GM12878 (cell line): ENCODE data around the gene CYP26A1. TPM values are rescaled to one million over a fixed set of nuclear protein-coding genes. Genes with fewer than 3 reads are reported as not detected.
A peak's percentile ranks its signal among the peaks of the same experiment; 100 is the strongest.

Experiments used
- ATAC-seq: fragments of 200-7000 bp; cut with Tn5 transposase; 3 replicates; pipeline ENCODE4 v1.9.1; 2020; ENCODE audit warnings: mild to moderate bottlenecking, moderate library complexity
- BruUV-seq: library from RNA; stranded (reverse); fragments of 400-500 nt; replicated peaks from 2 replicates; lab custom pipeline; 2021; lab: Mats Ljungman, UMichigan
- CTCF ChIA-PET: fragments of 300-600 bp; sonication (Branson Sonifier 250); formaldehyde crosslinking; extraction: SDS; loops from one replicate; lab custom pipeline; 2021; ENCODE audit warnings: inconsistent platforms; lab: Yijun Ruan, JAX
- POLR2A ChIA-PET: fragments of 350-600 bp; formaldehyde crosslinking; extraction: SDS; loops from one replicate; lab custom pipeline; 2021; ENCODE audit warnings: inconsistent platforms; lab: Charles Lee
- RAD21 ChIA-PET: fragments of 300-600 bp; sonication (Branson Sonifier 250); formaldehyde crosslinking; loops from one replicate; lab custom pipeline; 2023; ENCODE audit warnings: antibody characterized with exemption; ENCODE audit not compliant: unreplicated experiment; lab: Charles Lee
- SMC1A ChIA-PET: fragments of 300-600 bp; sonication (Branson Sonifier 250); formaldehyde crosslinking; loops from one replicate; lab custom pipeline; 2023; ENCODE audit not compliant: unreplicated experiment, uncharacterized antibody; lab: Charles Lee
- DNase-seq: peaks from one replicate; pipeline ENCODE4 v3.0.0-alpha.2; 2011; ENCODE audit warnings: low read depth, low spot score
- FAIRE-seq: peaks from 3 replicates; lab custom pipeline; 2011; peaks lifted over from hg19 to GRCh38; lab: Jason Lieb, UNC
- H2AFZ ChIP-seq: 2 replicates; pipeline ENCODE4 v1.6.0; 2011; ENCODE audit warnings: low read depth, low read length, control low read depth; ENCODE audit not compliant: control insufficient read depth
- H3K27ac ChIP-seq: 2 replicates; pipeline ENCODE4 v1.5.1; 2011; ENCODE audit warnings: control low read depth; ENCODE audit not compliant: control insufficient read depth, insufficient read depth
- H3K27me3 ChIP-seq, 2 experiments: replicated peaks in 1 of 2; 2 replicates each; pipeline versions ENCODE4 v1.6.0 to v1.6.1; 2011; ENCODE audit warnings: low read length in 1 of 2; ENCODE audit not compliant: control insufficient read depth in 2 of 2, insufficient read depth in 2 of 2
- H3K36me3 ChIP-seq, 2 experiments: 2 replicates each; pipeline ENCODE4 v1.5.1; 2011; ENCODE audit warnings: low read length in 1 of 2; ENCODE audit not compliant: control insufficient read depth in 2 of 2, insufficient read depth in 2 of 2
- H3K4me1 ChIP-seq: 2 replicates; pipeline ENCODE4 v1.6.1; 2011; ENCODE audit warnings: mild to moderate bottlenecking, low read length, moderate library complexity, mixed read lengths; ENCODE audit not compliant: control insufficient read depth, insufficient read depth
- H3K4me2 ChIP-seq: 2 replicates; pipeline ENCODE4 v1.6.0; 2011; ENCODE audit warnings: control low read depth; ENCODE audit not compliant: control insufficient read depth, insufficient read depth
- H3K4me3 ChIP-seq: fragments of 200-600 bp; sonication (generic); 2 replicates; pipeline ENCODE4 v1.5.1; 2016
- H3K79me2 ChIP-seq: 2 replicates; pipeline ENCODE4 v1.6.0; 2011; ENCODE audit warnings: low read length; ENCODE audit not compliant: control insufficient read depth, insufficient read depth
- H3K9ac ChIP-seq: 2 replicates; pipeline ENCODE4 v1.8.0; 2011; ENCODE audit warnings: low read length, control low read depth, mixed read lengths; ENCODE audit not compliant: control insufficient read depth, insufficient read depth
- H3K9me3 ChIP-seq: replicated peaks from 3 replicates; pipeline ENCODE4 v1.5.1; 2011; ENCODE audit warnings: mild to moderate bottlenecking, low read length; ENCODE audit not compliant: control insufficient read depth, insufficient read depth
- H4K20me1 ChIP-seq: 2 replicates; pipeline ENCODE4 v1.6.0; 2011; ENCODE audit not compliant: control insufficient read depth, insufficient read depth
- BRCA1 ChIP-seq: IDR thresholded peaks from 2 replicates; pipeline ENCODE4 v1.6.1; 2011; ENCODE audit warnings: low read depth, low read length, improper control_type of control experiment
- EGR1 ChIP-seq, 2 experiments: IDR thresholded peaks; 1 replicate in 1 of 2; 2 replicates in 1 of 2; pipeline ENCODE4 v1.6.1; 2011 to 2012; ENCODE audit warnings: low read depth in 2 of 2, low read length in 2 of 2, borderline replicate concordance in 1 of 2, mild to moderate bottlenecking in 1 of 2, moderate library complexity in 1 of 2
- EP300 ChIP-seq, 2 experiments: fragments of 150-350 bp in 1 of 2; IDR thresholded peaks; 2 replicates each; pipeline ENCODE4 v1.6.1; 2011 to 2012; ENCODE audit warnings: low read depth in 2 of 2, low read length in 2 of 2, borderline replicate concordance in 1 of 2, improper control_type of control experiment in 1 of 2, inconsistent platforms in 1 of 2; ENCODE audit not compliant: control insufficient read depth in 1 of 2
- ETV6 ChIP-seq, 2 experiments: fragments of 450-650 bp in 1 of 2; IDR thresholded peaks in 1 of 2; conservative IDR thresholded peaks in 1 of 2; 2 replicates each; pipeline ENCODE4 v1.6.1; 2014; ENCODE audit warnings: antibody characterized with exemption in 1 of 2, borderline replicate concordance in 1 of 2, low read depth in 1 of 2, mild to moderate bottlenecking in 1 of 2, moderate library complexity in 1 of 2
- EZH2 ChIP-seq: IDR thresholded peaks from 2 replicates; pipeline ENCODE4 v1.6.1; 2012; ENCODE audit warnings: low read depth, mild to moderate bottlenecking, control low read depth, inconsistent platforms, low read length, borderline replicate concordance; ENCODE audit not compliant: control insufficient read depth
- FOXM1 ChIP-seq: IDR thresholded peaks from 2 replicates; pipeline ENCODE4 v1.6.1; 2012; ENCODE audit warnings: low read depth, mild to moderate bottlenecking, inconsistent platforms, low read length, moderate library complexity
- IRF4 ChIP-seq: IDR thresholded peaks from 2 replicates; pipeline ENCODE4 v1.6.1; 2011; ENCODE audit warnings: low read depth, low read length
- KLF5 ChIP-seq: fragments of 450-650 bp; IDR thresholded peaks from 2 replicates; pipeline ENCODE4 v1.6.1; 2014; ENCODE audit warnings: mild to moderate bottlenecking; ENCODE audit not compliant: partially characterized antibody
- MEF2A ChIP-seq: IDR thresholded peaks from 2 replicates; pipeline ENCODE4 v1.6.1; 2011; ENCODE audit warnings: low read depth, mild to moderate bottlenecking, low read length, moderate library complexity; ENCODE audit not compliant: insufficient read depth
- MEF2B ChIP-seq: fragments of 450-650 bp; IDR thresholded peaks from 2 replicates; pipeline ENCODE4 v1.6.1; 2018; ENCODE audit warnings: mild to moderate bottlenecking, moderate library complexity; ENCODE audit not compliant: partially characterized antibody, poor library complexity, severe bottlenecking
- SMAD5 ChIP-seq: IDR thresholded peaks from 2 replicates; pipeline ENCODE4 v1.6.1; 2016; ENCODE audit warnings: antibody characterized with exemption, low read depth
- SP1 ChIP-seq: IDR thresholded peaks from one replicate; pipeline ENCODE4 v1.6.1; 2011; ENCODE audit warnings: low read depth, low read length
- SUZ12 ChIP-seq: fragments of 200-600 bp; sonication (generic); IDR thresholded peaks from one replicate; pipeline ENCODE4 v1.6.1; 2018; ENCODE audit warnings: antibody characterized with exemption, mild to moderate bottlenecking; ENCODE audit not compliant: unreplicated experiment
- ZNF207 ChIP-seq: fragments of 450-650 bp; IDR thresholded peaks from 2 replicates; pipeline ENCODE4 v1.6.1; 2014; ENCODE audit warnings: antibody characterized with exemption, mild to moderate bottlenecking, borderline replicate concordance
- ZNF24 ChIP-seq: fragments of 450-650 bp; IDR thresholded peaks from 2 replicates; pipeline ENCODE4 v1.6.1; 2017; ENCODE audit warnings: antibody characterized with exemption, mild to moderate bottlenecking
- WGBS: methylation state at CpG from one replicate; pipeline ENCODE4 v1.1.6; 2016; ENCODE audit warnings: low lambda C conversion rate; ENCODE audit not compliant: insufficient replicate concordance, insufficient coverage; ENCODE audit errors: missing lambda C conversion rate; 5-methylcytosine and 5-hydroxymethylcytosine counted together
- in situ Hi-C: fragments of 300-500 bp; cut with MboI; formaldehyde crosslinking; loops from 9 replicates; pipeline ENCODE4 v1.14.3; 2018; ENCODE audit warnings: mixed read lengths
- intact Hi-C: fragments of 100-400 bp; cut with micrococcal nuclease; formaldehyde crosslinking; loops from one replicate; pipeline ENCODE4 v1.14.2; 2022; ENCODE audit not compliant: unreplicated experiment
- polyA plus RNA-seq, 11 experiments: library from polyadenylated mRNA; depleted of rRNA in 4 of 11; unstranded in 6 of 11; stranded (reverse) in 5 of 11; fragments of >200 nt; fragmentation: Nextera tagmentation in 4 of 11; fragmentation: Illumina TruSeq in 1 of 11; extraction: Ambion mirVana in 4 of 11; extraction: Trizol in 1 of 11; gene quantifications; 1 replicate in 1 of 11; 2 replicates in 10 of 11; pipeline versions ENCODE4 v1.2.1 to v1.2.3, GENCODE V29; 2011 to 2016; ENCODE audit warnings: inconsistent platforms in 2 of 11, missing spikeins in 2 of 11, low read depth in 1 of 11
- total RNA-seq, 4 experiments: library from RNA; depleted of rRNA in 3 of 4; stranded (reverse); fragments of >200 nt in 3 of 4; fragmentation: Illumina TruSeq in 1 of 4; extraction: Trizol in 1 of 4; gene quantifications; 2 replicates each; pipeline versions ENCODE4 v1.2.1 to v1.2.3, GENCODE V29; 2013 to 2021
- TF ChIP-seq, protein P1 (sequence below): IDR thresholded peaks from 2 replicates; pipeline ENCODE4 v1.6.1; 2011; ENCODE audit warnings: borderline replicate concordance, low read depth, mild to moderate bottlenecking, moderate library complexity, mixed read lengths, low read length; ENCODE audit not compliant: insufficient read depth; ENCODE audit errors: extremely low read length
- TF ChIP-seq, protein P2 (sequence below): IDR thresholded peaks from 2 replicates; pipeline ENCODE4 v1.6.1; 2011; ENCODE audit warnings: mild to moderate bottlenecking, low read depth, low read length, moderate library complexity; ENCODE audit not compliant: insufficient replicate concordance
- TF ChIP-seq, protein P3 (sequence below): IDR thresholded peaks from 2 replicates; pipeline ENCODE4 v1.6.1; 2011; ENCODE audit warnings: low read depth, mild to moderate bottlenecking, low read length, moderate library complexity, borderline replicate concordance; ENCODE audit errors: extremely low read depth
- TF ChIP-seq, protein P4 (sequence below): IDR thresholded peaks from 2 replicates; pipeline ENCODE4 v1.6.1; 2012; ENCODE audit warnings: low read depth, low read length, improper control_type of control experiment

The CYP26A1 gene
- total and polyA plus RNA-seq, 10 of the 15 experiments (the other 5 are each of a cell fraction or from before 2014, with no cell fraction given): not detected

DNA sequence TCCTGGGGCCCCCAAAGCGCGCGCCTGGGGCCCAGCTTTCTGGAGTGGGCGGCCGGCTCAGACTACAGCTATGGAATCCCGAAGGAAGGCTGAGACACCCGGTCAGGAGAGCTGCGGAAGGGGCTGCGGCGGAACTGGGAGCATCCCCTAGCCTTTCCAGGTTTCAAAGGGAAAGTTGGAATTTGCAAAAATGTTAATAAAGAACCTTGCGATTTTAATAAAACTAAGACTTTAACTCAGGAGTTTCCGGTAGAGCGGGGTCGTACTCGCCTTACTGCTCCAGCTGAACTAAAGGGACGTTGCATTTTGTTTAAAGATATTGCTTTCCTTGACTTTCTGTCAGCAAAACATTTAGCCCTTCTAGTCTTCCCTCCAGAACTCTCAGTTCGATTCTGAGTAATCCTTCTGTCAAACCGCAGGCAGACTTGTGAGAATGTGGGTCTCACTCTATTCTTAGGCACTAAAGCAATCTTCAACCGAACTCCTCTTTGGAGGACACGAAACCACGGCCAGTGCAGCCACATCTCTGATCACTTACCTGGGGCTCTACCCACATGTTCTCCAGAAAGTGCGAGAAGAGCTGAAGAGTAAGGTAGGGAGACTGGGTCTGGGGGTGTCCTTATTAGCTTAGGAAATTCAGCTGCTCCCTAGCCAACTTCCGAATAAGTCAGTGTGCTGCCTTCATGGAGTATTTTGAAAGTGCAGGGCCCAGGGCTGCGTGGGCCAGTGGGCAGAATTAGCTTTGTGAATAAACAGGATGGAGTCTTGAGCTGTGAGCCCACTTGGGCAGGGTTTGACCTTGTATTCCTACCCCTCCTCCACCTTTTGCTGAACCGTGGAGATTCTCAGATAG lies 1.9 kb downstream of the CYP26A1 start:
- DNase-seq: no peak
- RAD21 ChIA-PET: no interaction called here
- peaks cover 18% of the 10 kb centered on the region for H3K4me1 ChIP-seq
- CTCF ChIA-PET: interaction anchor here (0.9 to 3.2 kb wide), 6 partner anchors 10 to 282 kb away, joined by 3 to 18 read pairs (median 5); no protein-coding TSS in a partner anchor
- peak overlapping the region; percentile 32; the same call in 1 of the 2 replicates for H3K4me3 ChIP-seq
- BruUV-seq: no TSS peak
- H3K36me3 ChIP-seq: no peaks in the 10 kb centered on the region
- POLR2A ChIA-PET: no interaction called here
- in situ Hi-C loops: no loop called here
- H4K20me1 ChIP-seq: no peaks in the 10 kb centered on the region; the same call in 1 of the 2 replicates
- H3K27me3 ChIP-seq: peaks cover 28 to 31% of the 10 kb centered on the region in 2 experiments; a peak in 3 of 4 replicates
- intact Hi-C loops: loop anchor here (10.0 kb wide), 2 partner anchors 191 to 429 kb away; no protein-coding TSS in a partner anchor
- FAIRE-seq: peak; percentile 44
- WGBS: 37% methylated on average over 23 of the region's 25 CpGs
- H3K79me2 ChIP-seq: no peaks in the 10 kb centered on the region
- H3K9ac ChIP-seq: no peak overlapping the region
- H3K4me2 ChIP-seq: peak overlapping the region; percentile 54
- SMC1A ChIA-PET: interaction anchor here (1.2 to 1.3 kb wide), 3 partner anchors 18 to 190 kb away, joined by 3 read pairs; no protein-coding TSS in a partner anchor
- no peak overlapping the region for H2AFZ ChIP-seq
- H3K9me3 ChIP-seq: no peaks in the 10 kb centered on the region
- ATAC-seq: peak; percentile 40
- no peak overlapping the region for H3K27ac ChIP-seq
- TF ChIP-seq MEF2A (peak; percentile 47; the same call in 1 of the 2 replicates), IRF4 (peak; percentile 69; the same call in 1 of the 2 replicates), EP300 (IDR thresholded peaks at IDR 0.05; ENCODE audit: borderline replicate concordance in 1 of 2, control insufficient read depth in 1 of 2, low read depth in 2 of 2, low read length in 2 of 2) (no peak), SUZ12 (no peak), KLF5 (no peak), SMAD5 (no peak), MEF2B (peak; percentile 14), EGR1 (IDR thresholded peaks at IDR 0.05; ENCODE audit: borderline replicate concordance in 1 of 2, low read depth in 2 of 2, low read length in 2 of 2) (no peak), EZH2 (no peak), ETV6 (conservative IDR thresholded peaks at IDR 0.05 in 1 of 2, IDR thresholded peaks at IDR 0.05 in 1 of 2; ENCODE audit: borderline replicate concordance in 1 of 2, low read depth in 1 of 2) (no peak), BRCA1 (no peak), ZNF207 (no peak), SP1 (no peak), ZNF24 (no peak), FOXM1 (no peak)
- TF ChIP-seq, protein P1, sequence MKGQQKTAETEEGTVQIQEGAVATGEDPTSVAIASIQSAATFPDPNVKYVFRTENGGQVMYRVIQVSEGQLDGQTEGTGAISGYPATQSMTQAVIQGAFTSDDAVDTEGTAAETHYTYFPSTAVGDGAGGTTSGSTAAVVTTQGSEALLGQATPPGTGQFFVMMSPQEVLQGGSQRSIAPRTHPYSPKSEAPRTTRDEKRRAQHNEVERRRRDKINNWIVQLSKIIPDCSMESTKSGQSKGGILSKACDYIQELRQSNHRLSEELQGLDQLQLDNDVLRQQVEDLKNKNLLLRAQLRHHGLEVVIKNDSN: no peak
- TF ChIP-seq, protein P2, sequence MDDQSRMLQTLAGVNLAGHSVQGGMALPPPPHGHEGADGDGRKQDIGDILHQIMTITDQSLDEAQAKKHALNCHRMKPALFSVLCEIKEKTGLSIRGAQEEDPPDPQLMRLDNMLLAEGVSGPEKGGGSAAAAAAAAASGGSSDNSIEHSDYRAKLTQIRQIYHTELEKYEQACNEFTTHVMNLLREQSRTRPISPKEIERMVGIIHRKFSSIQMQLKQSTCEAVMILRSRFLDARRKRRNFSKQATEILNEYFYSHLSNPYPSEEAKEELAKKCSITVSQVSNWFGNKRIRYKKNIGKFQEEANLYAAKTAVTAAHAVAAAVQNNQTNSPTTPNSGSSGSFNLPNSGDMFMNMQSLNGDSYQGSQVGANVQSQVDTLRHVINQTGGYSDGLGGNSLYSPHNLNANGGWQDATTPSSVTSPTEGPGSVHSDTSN: no peak
- TF ChIP-seq, protein P3, sequence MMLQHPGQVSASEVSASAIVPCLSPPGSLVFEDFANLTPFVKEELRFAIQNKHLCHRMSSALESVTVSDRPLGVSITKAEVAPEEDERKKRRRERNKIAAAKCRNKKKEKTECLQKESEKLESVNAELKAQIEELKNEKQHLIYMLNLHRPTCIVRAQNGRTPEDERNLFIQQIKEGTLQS: no peak
- TF ChIP-seq, protein P4, sequence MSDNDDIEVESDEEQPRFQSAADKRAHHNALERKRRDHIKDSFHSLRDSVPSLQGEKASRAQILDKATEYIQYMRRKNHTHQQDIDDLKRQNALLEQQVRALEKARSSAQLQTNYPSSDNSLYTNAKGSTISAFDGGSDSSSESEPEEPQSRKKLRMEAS: no peak
